Muscle of leg (tissue), 11 donors: Measurements from ENCODE around the gene MYO15B. TPM values are rescaled to one million over a fixed set of nuclear protein-coding genes. Genes with fewer than 3 reads are reported as not detected.

ENCODE experiments used
- DNase-seq: peaks from one replicate; pipeline ENCODE4 v3.0.0; 2013
- H3K27ac ChIP-seq: one replicate; pipeline ENCODE4 v1.5.1; 2013; ENCODE audit warnings: mild to moderate bottlenecking, low read length, control low read depth
- H3K27me3 ChIP-seq: one replicate; pipeline ENCODE4 v1.6.1; 2013; ENCODE audit warnings: low read length; ENCODE audit not compliant: control insufficient read depth, insufficient read depth
- H3K36me3 ChIP-seq: one replicate; pipeline ENCODE4 v1.6.1; 2013; ENCODE audit warnings: low read length; ENCODE audit not compliant: control insufficient read depth, insufficient read depth
- H3K4me1 ChIP-seq: one replicate; pipeline ENCODE4 v1.6.1; 2013; ENCODE audit warnings: low read length; ENCODE audit not compliant: control insufficient read depth, insufficient read depth
- H3K4me3 ChIP-seq: one replicate; pipeline ENCODE4 v1.5.1; 2013; ENCODE audit warnings: low read length, control low read depth
- H3K9me3 ChIP-seq: replicated peaks from 2 replicates; pipeline ENCODE4 v1.6.1; 2013; ENCODE audit warnings: low read depth, low read length; ENCODE audit not compliant: control insufficient read depth
- WGBS: methylation state at CpG from one replicate; pipeline ENCODE4 v1.1.5; 2013; ENCODE audit warnings: missing lambda C conversion rate; ENCODE audit not compliant: insufficient coverage; 5-methylcytosine and 5-hydroxymethylcytosine counted together
- polyA plus RNA-seq, 8 donors: library from polyadenylated mRNA; unstranded; fragments of 120-200 nt; gene quantifications; one replicate each; pipeline versions ENCODE4 v1.2.1 to v1.2.3, GENCODE V29; 2013; ENCODE audit warnings: inconsistent platforms in 1 of 8, low replicate concordance in 1 of 8; ENCODE audit not compliant: insufficient read length in 8 of 8, insufficient read depth in 1 of 8
- total RNA-seq: library from RNA; stranded (reverse); fragments of 120-200 nt; gene quantifications from one replicate; pipeline ENCODE4 v1.2.4, GENCODE V29; 2013

MYO15B gene
- total and polyA plus RNA-seq, 9 donors = 52.9 to 147 (median 112) TPM

GRCh38 chr17:75549246-75550138 lies 38.1 kb upstream of the MYO15B start:
- no peak overlapping the region for H3K4me3 ChIP-seq
- H3K27ac ChIP-seq = peak overlapping the region; percentile 74
- H3K36me3 ChIP-seq = no peaks in the 10 kb centered on the region
- WGBS = 32% methylated on average over 11 of the region's 22 CpGs
- H3K4me1 ChIP-seq = peaks cover 29% of the 10 kb centered on the region
- no peaks in the 10 kb centered on the region for H3K27me3 ChIP-seq
- DNase-seq = peak; percentile 53
- no peaks in the 10 kb centered on the region for H3K9me3 ChIP-seq

DNA sequence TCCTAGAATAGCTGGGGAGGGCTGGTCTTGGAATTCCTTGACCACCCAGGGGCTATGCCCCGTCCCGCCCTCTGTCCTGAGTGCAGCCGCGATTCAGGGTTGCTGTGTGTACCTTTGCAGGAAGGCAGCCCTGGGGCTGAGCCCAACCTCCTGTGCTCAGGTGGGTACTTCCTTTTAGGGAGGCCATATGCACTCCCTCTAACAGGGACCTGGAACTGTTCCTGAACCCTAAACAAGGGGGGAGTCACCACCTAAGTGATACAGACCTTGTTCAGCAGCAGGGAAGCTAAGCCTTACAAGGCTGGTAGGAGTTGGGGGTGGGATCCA lies 37.5 kb upstream of the MYO15B start:
- 43% methylated on average over 2 of the region's 4 CpGs for WGBS
- peaks cover 29% of the 10 kb centered on the region for H3K4me1 ChIP-seq
- H3K4me3 ChIP-seq = no peak overlapping the region
- H3K36me3 ChIP-seq = no peaks in the 10 kb centered on the region
- no peaks in the 10 kb centered on the region for H3K27me3 ChIP-seq
- H3K9me3 ChIP-seq = no peaks in the 10 kb centered on the region
- no peak for DNase-seq
- H3K27ac ChIP-seq = peak overlapping the region; percentile 74

DNA sequence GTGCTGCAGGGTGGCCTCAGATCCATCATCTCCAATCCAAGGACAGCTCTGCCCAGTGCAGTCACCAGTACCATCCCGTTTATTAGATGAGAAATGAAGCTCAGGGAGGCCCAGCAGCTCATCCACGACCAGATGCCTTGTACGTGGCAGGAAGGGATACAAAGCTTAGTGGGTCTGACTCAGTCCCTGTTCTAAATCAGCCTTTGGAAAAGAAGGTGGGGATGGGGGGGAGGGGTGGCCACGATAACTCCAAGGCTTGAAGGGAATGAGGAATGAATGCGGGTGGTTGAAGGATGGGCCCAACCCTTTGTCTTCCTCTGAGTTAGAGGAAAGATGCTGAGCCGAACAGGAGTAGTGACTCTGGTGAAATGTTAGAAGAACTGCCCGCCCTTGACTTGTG lies 36.3 kb upstream of the MYO15B start:
- WGBS = 76% methylated on average over 6 of the region's 7 CpGs
- Histone ChIP-seq H3K9me3 (no peaks in the 10 kb centered on the region), H3K27ac (no peak overlapping the region), H3K4me3 (no peak overlapping the region), H3K27me3 (no peaks in the 10 kb centered on the region), H3K36me3 (no peaks in the 10 kb centered on the region), H3K4me1 (peaks cover 30% of the 10 kb centered on the region)
- no peak for DNase-seq

- Histone ChIP-seq H3K27me3 (no peaks in the 10 kb centered on the region), H3K27ac (peak overlapping the region; percentile 72), H3K4me3 (no peak overlapping the region), H3K4me1 (peaks cover 44% of the 10 kb centered on the region), H3K36me3 (no peaks in the 10 kb centered on the region), H3K9me3 (no peaks in the 10 kb centered on the region)
- peak; percentile 45 for DNase-seq
- WGBS = 28% methylated on average over 9 of the region's 14 CpGs
These were observed 34.9 kb upstream of the MYO15B start for GRCh38 chr17:75552425-75553294.

- H3K9me3 ChIP-seq = no peaks in the 10 kb centered on the region
- peaks cover 53% of the 10 kb centered on the region for H3K4me1 ChIP-seq
- no peaks in the 10 kb centered on the region for H3K36me3 ChIP-seq
- no peak for DNase-seq
- no peaks in the 10 kb centered on the region for H3K27me3 ChIP-seq
- no peak overlapping the region for H3K4me3 ChIP-seq
- H3K27ac ChIP-seq = peak overlapping the region; percentile 72
- 85% methylated on average over 4 of the region's 8 CpGs for WGBS
These were observed 34.1 kb upstream of the MYO15B start for GRCh38 chr17:75553295-75554110.

DNA sequence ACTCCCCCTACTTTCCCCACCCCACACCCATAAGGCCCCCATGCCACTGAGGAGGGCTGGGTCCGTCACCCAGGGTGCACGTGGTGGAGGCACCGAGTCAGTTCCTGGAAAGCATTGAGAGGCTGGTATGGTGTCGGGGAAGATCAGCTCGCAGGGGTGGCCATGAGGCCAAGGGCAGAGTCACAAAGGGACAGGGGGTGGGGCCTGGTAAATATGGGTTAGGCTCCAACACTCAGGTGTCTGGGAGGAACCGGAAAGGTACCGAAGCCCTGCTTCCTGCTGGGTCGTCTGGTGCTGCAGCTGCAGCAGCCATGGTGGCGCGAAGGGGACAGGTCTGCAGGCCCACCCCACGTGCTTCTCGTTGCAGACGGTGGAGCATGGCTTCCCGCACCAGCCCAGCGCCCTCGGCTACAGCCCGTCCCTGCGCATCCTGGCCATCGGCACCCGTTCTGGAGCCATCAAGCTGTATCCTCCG lies 31.9 kb upstream of the MYO15B start:
- Histone ChIP-seq H3K27me3 (no peaks in the 10 kb centered on the region), H3K9me3 (no peaks in the 10 kb centered on the region), H3K4me1 (peaks cover 41% of the 10 kb centered on the region), H3K27ac (no peak overlapping the region), H3K36me3 (no peaks in the 10 kb centered on the region), H3K4me3 (no peak overlapping the region)
- DNase-seq = no peak
- 89% methylated on average over 21 of the region's 21 CpGs for WGBS

- peak overlapping the region; percentile 79 for H3K27ac ChIP-seq
- no peak overlapping the region for H3K4me3 ChIP-seq
- H3K4me1 ChIP-seq = peaks cover 41% of the 10 kb centered on the region
- 48% methylated on average over 10 of the region's 15 CpGs for WGBS
- H3K27me3 ChIP-seq = no peaks in the 10 kb centered on the region
- peak; percentile 60 for DNase-seq
- no peaks in the 10 kb centered on the region for H3K36me3 ChIP-seq
- no peaks in the 10 kb centered on the region for H3K9me3 ChIP-seq
These were observed 30.3 kb upstream of the MYO15B start for GRCh38 chr17:75557075-75557851.

GRCh38 chr17:75557852-75558665 lies 29.5 kb upstream of the MYO15B start:
- H3K4me3 ChIP-seq = no peak overlapping the region
- H3K27me3 ChIP-seq = no peaks in the 10 kb centered on the region
- WGBS = 82% methylated on average over 18 of the region's 18 CpGs
- H3K9me3 ChIP-seq = no peaks in the 10 kb centered on the region
- H3K4me1 ChIP-seq = peaks cover 37% of the 10 kb centered on the region
- peak overlapping the region; percentile 79 for H3K27ac ChIP-seq
- DNase-seq = peak; percentile 21
- H3K36me3 ChIP-seq = no peaks in the 10 kb centered on the region
